GM21515 (cell line): Measurements from ENCODE around the gene FBXO31.

Source experiments
- ATAC-seq: cut with Tn5 transposase; IDR thresholded peaks from one replicate; pipeline ENCODE4 v1.9.1; 2021; ENCODE audit not compliant: unreplicated experiment

Gene FBXO31, protein sequence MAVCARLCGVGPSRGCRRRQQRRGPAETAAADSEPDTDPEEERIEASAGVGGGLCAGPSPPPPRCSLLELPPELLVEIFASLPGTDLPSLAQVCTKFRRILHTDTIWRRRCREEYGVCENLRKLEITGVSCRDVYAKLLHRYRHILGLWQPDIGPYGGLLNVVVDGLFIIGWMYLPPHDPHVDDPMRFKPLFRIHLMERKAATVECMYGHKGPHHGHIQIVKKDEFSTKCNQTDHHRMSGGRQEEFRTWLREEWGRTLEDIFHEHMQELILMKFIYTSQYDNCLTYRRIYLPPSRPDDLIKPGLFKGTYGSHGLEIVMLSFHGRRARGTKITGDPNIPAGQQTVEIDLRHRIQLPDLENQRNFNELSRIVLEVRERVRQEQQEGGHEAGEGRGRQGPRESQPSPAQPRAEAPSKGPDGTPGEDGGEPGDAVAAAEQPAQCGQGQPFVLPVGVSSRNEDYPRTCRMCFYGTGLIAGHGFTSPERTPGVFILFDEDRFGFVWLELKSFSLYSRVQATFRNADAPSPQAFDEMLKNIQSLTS

GRCh38 chr16:87383505-87384161 lies at the start of gene FBXO31:
Gene FBXO31 (minus strand): TSS chr16:87383776. CDS start chr16:87383744, 32 bp downstream.
- peak; percentile 36 for ATAC-seq

- no peak for ATAC-seq
Observed at GRCh38 chr16:87432330-87432915, 48.8 kb upstream of the FBXO31 start.

- no peak for ATAC-seq
Observed at GRCh38 chr16:87431926-87432325, 48.4 kb upstream of the FBXO31 start.

- no peak for ATAC-seq
Observed at GRCh38 chr16:87426423-87427215, 43.0 kb upstream of the FBXO31 start.

GRCh38 chr16:87425941-87426340 lies 42.4 kb upstream of the FBXO31 start:
- ATAC-seq = no peak

GRCh38 chr16:87424266-87424665 lies 40.7 kb upstream of the FBXO31 start:
- ATAC-seq = no peak

DNA sequence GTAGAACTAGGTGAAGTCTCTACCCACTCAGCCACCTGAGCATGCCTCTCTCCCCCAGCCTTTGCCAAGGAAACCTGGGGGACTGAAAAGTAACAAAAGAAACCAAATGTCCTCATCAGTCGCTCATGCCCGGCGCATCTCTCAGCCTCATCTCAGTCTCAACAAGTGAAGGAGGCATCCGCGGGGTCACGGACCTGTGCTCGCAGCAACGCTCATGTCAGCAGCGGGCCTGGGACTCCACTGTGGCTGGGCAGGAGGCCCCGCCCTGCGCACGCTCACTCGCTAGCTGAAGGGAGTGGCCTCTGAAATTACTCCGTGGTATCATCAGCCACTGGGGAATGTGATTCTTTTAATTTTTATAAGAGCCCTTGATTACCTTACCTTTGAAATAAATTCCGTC lies 39.9 kb upstream of the FBXO31 start:
- no peak for ATAC-seq

- ATAC-seq = no peak
Observed at GRCh38 chr16:87422106-87422505, 38.5 kb upstream of the FBXO31 start.

DNA sequence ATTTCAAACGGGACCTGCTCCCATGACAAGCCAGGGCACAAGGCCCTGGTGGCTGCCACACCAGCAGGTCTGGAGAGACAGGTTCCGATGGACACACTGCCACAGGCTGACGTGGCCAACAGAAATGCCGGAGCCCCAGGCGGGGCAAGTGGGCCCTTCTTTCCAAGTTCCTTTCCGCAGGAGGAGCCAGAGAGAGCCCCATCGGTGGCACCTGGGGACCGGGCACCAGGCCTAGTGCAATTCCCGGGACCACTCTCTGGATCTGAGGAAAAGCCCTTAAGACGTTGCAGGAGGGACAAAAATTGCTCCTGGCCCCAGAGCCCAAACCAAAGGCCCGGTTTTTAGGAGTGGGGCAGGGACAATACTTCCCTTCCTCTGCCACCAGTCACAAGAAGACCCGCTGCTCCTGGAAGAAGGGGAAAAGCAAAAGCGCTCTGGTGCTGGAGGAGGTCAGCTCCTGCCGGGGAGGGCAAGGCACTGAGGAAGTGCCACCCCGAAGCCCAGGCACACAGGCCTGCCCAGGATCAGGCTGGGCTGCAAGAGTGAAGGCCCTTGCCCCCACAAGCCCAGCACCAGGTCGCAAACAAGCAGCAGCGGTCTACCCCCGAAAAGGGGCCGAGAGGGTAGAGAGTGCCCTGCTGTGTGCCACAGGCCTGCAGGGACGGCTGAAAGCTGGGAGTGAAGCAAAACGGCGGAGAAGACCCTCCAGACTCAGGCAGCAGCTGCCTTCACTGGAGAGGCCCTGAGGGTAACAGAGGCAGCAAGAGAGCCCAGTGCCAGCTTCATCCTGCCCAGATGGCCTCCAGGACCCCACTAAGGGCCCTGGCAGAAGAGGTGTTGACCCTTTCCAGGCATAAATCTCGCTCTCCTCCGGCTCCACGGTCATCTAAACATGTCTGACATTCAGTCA lies 37.7 kb upstream of the FBXO31 start:
- ATAC-seq = no peak

DNA sequence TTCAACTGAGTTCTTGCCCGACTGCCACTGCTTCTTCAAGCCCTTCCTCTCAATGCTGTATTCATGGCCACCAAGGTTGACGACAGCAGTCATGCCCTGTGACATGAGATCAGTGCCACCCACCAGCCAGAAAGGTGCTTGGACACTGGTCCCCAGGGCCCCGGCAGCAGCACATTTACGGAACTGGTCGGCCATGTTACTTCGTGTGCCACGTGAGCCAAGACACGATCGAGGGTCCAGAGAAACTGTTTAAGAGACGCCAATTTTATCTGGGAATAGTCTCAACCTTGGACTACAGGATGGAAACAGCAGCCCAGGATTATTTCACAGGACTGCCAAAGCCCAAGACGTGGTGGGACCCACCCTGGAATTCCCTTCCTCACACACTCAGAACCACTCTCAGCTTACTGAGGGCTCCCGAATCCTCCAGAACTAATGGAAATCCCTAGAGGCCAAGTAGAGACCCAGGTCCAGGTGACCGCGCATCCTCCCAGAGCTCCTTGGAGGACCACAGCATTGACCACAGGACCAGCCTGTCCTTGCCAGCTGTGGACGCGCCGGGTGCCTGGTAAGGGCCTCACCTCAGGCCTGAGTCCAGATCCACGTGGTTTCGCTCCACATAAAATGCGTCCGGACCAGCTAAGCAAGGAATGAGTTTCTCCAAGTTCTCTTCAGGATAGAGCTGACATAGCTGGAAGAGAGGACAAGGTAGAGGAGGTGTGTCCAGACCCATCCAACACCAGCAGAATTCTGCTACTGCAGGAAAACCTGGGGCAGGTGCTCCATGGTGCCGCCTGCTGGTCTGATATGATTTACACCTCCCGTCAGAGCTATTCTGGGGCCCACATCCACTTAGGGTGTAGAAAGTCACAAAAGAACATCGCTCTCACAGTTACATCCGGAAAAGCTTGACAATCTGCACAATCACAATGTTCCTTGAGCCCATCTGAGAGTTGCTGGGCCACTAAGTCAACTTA lies 36.7 kb upstream of the FBXO31 start:
- ATAC-seq = no peak

- ATAC-seq = no peak
Observed at GRCh38 chr16:87418644-87419043, 35.1 kb upstream of the FBXO31 start.

DNA sequence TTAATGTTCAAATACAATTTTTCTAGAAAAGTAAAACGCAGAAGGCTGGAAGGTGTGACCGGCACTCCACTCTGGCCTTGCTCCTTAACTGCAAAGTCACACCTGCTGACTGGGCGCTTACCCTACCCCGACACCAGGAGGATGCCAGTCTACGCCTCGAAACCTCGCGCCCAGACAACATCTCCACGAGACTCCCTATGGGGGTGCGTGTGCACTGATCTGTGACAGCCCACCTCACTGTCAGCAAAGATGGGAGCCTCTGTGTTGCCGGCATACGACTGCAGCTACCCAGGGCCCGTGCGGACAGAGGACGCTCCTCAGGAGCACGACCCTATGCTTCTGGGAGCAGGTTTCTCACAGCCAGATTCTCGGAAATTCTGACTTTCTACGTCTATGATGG lies 34.6 kb upstream of the FBXO31 start:
- ATAC-seq = no peak

GRCh38 chr16:87417528-87417910 lies 33.9 kb upstream of the FBXO31 start:
- ATAC-seq = no peak

GRCh38 chr16:87416826-87417527 lies 33.4 kb upstream of the FBXO31 start:
- ATAC-seq = no peak

GRCh38 chr16:87415441-87415840 lies 31.9 kb upstream of the FBXO31 start:
- ATAC-seq = no peak

DNA sequence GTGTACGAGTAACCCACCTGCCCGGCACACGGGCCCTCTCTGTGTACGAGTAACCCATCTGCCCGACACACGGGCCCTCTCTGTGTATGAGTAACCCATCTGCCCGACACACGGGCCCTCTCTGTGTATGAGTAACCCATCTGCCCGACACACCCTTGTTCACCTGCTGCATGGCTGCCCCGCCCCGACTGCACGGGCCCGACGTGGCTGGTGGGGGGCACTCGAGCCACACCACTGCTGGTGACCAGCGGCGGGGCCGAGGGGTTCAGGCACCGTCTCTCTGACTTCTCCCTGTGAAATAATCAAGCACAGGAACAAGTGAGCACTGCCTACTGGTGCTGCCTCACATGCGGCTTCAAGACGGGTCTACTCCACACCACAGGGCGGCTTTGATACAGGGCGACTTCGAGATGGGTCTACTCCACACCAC lies 30.7 kb upstream of the FBXO31 start:
- no peak for ATAC-seq

GRCh38 chr16:87412996-87413421 lies 29.4 kb upstream of the FBXO31 start:
- ATAC-seq = no peak

- ATAC-seq = no peak
Observed at GRCh38 chr16:87412371-87412995, 28.9 kb upstream of the FBXO31 start.
